ENCODE measurements around the gene IGBP1. TPM values are rescaled to one million over a fixed set of nuclear protein-coding genes. Genes with fewer than 3 reads are reported as not detected.

Gene IGBP1
- total RNA-seq, 1 donor from 2014 or later, result 60.1 TPM

- Mint-ChIP-seq H3K4me3 (ENCODE audit: low read depth) (no peak overlapping the region), H3K36me3 (ENCODE audit: insufficient read depth) (peaks cover 2% of the 10 kb centered on the region), H3K27ac (no peak overlapping the region), H3K27me3 (no peaks in the 10 kb centered on the region), H3K9me3 (ENCODE audit: low read depth) (peaks cover 18% of the 10 kb centered on the region), H3K4me1 (ENCODE audit: low read depth) (no peaks in the 10 kb centered on the region)
- DNase-seq (ENCODE audit: low spot score, unreplicated experiment), result no peak
- no peak for TF ChIP-seq CTCF (IDR thresholded peaks at IDR 0.05; ENCODE audit: unreplicated experiment)
Measured at GRCh38 chrX:70124678-70125077, 8.6 kb upstream of the IGBP1 start.

GRCh38 chrX:70128071-70128470, 5.2 kb upstream of the IGBP1 start:
- no peak for DNase-seq (ENCODE audit: low spot score, unreplicated experiment)
- peaks cover 2% of the 10 kb centered on the region for H3K36me3 Mint-ChIP-seq (ENCODE audit: insufficient read depth)
- no peak overlapping the region for H3K27ac Mint-ChIP-seq
- no peaks in the 10 kb centered on the region for H3K4me1 Mint-ChIP-seq (ENCODE audit: low read depth)
- no peak for TF ChIP-seq CTCF (IDR thresholded peaks at IDR 0.05; ENCODE audit: unreplicated experiment)
- no peak overlapping the region for H3K4me3 Mint-ChIP-seq (ENCODE audit: low read depth)
- no peaks in the 10 kb centered on the region for H3K27me3 Mint-ChIP-seq
- peaks cover 12% of the 10 kb centered on the region for H3K9me3 Mint-ChIP-seq (ENCODE audit: low read depth)

- Mint-ChIP-seq H3K27me3 (no peaks in the 10 kb centered on the region), H3K9me3 (ENCODE audit: low read depth) (peaks cover 3% of the 10 kb centered on the region), H3K27ac (no peak overlapping the region), H3K4me3 (ENCODE audit: low read depth) (no peak overlapping the region), H3K36me3 (ENCODE audit: insufficient read depth) (no peaks in the 10 kb centered on the region), H3K4me1 (ENCODE audit: low read depth) (peaks cover 3% of the 10 kb centered on the region)
- DNase-seq (ENCODE audit: low spot score, unreplicated experiment), result no peak
- TF ChIP-seq CTCF (IDR thresholded peaks at IDR 0.05; ENCODE audit: unreplicated experiment), result no peak
Measured at GRCh38 chrX:70129816-70130215, 3.4 kb upstream of the IGBP1 start.

- peaks cover 13% of the 10 kb centered on the region for H3K9me3 Mint-ChIP-seq (ENCODE audit: low read depth)
- H3K4me3 Mint-ChIP-seq (ENCODE audit: low read depth), result no peak overlapping the region
- peaks cover 3% of the 10 kb centered on the region for H3K36me3 Mint-ChIP-seq (ENCODE audit: insufficient read depth)
- H3K27ac Mint-ChIP-seq, result no peak overlapping the region
- no peak for DNase-seq (ENCODE audit: low spot score, unreplicated experiment)
- no peaks in the 10 kb centered on the region for H3K27me3 Mint-ChIP-seq
- TF ChIP-seq CTCF (IDR thresholded peaks at IDR 0.05; ENCODE audit: unreplicated experiment), result no peak
- H3K4me1 Mint-ChIP-seq (ENCODE audit: low read depth), result peaks cover 6% of the 10 kb centered on the region
Measured at GRCh38 chrX:70132224-70132623, 1.0 kb upstream of the IGBP1 start.

GRCh38 chrX:70132877-70133302, 357 bp upstream of the IGBP1 start:
- peaks cover 15% of the 10 kb centered on the region for H3K9me3 Mint-ChIP-seq (ENCODE audit: low read depth)
- H3K4me3 Mint-ChIP-seq (ENCODE audit: low read depth), result peak overlapping the region; percentile 99
- DNase-seq (ENCODE audit: low spot score, unreplicated experiment), result no peak
- H3K27me3 Mint-ChIP-seq, result no peaks in the 10 kb centered on the region
- peaks cover 6% of the 10 kb centered on the region for H3K4me1 Mint-ChIP-seq (ENCODE audit: low read depth)
- peak overlapping the region; percentile 99 for H3K27ac Mint-ChIP-seq
- H3K36me3 Mint-ChIP-seq (ENCODE audit: insufficient read depth), result peaks cover 3% of the 10 kb centered on the region
- TF ChIP-seq CTCF (IDR thresholded peaks at IDR 0.05; ENCODE audit: unreplicated experiment), result no peak
